Measurements from ENCODE around the gene BICDL2. TPM values are rescaled to one million over a fixed set of nuclear protein-coding genes. Genes with fewer than 3 reads are reported as not detected.

BICDL2 gene
- total and polyA plus RNA-seq, 2 of the 8 experiments (the other 6 are each of a cell fraction or from before 2014, with no cell fraction given) = 7.3 to 15.9 TPM

- TF ChIP-seq RNF2 (IDR thresholded peaks at IDR 0.05; ENCODE audit: borderline replicate concordance, low read depth, low read length, missing control alignments, poor library complexity, severe bottlenecking) (no peak), TBP (IDR thresholded peaks at IDR 0.05; ENCODE audit: low read depth, low read length) (peak; percentile 54), ATF2 (IDR thresholded peaks at IDR 0.05; ENCODE audit: low read length) (peak; percentile 58; the same call in 1 of the 2 replicates), CREB1 (IDR thresholded peaks at IDR 0.05) (peak; percentile 91), POU5F1 (IDR thresholded peaks at IDR 0.05; ENCODE audit: low read depth, low read length) (no peak), PHF8 (conservative IDR thresholded peaks at IDR 0.05; ENCODE audit: low read depth, low read length) (peak; percentile 94), MAX (IDR thresholded peaks at IDR 0.05) (peak; percentile 86), TAF1 (IDR thresholded peaks at IDR 0.05; ENCODE audit: low read depth, low read length) (peak; percentile 72), RAD21 (IDR thresholded peaks at IDR 0.05 in 1 of 2, conservative IDR thresholded peaks at IDR 0.05 in 1 of 2; ENCODE audit: low read depth in 2 of 2, low read length in 2 of 2) (peak in 1 of 2 experiments; percentile 2; a peak in 2 of 4 replicates), TAF7 (optimal IDR thresholded peaks at IDR 0.05; ENCODE audit: borderline replicate concordance, low read depth, low read length) (peak; percentile 90)
These were observed 12.9 kb downstream of the BICDL2 start, which contains the start of the genes HCFC1R1 and THOC6 (continued) for GRCh38 chr16:3023669-3024478.

All from H1 (cell line).